AG08395 (cell line): ENCODE measurements around the gene MAGEB16.

Source experiments
- DNase-seq: peaks from one replicate; pipeline ENCODE4 v3.0.0; 2012; ENCODE audit warnings: mixed read lengths, low spot score

Gene MAGEB16

DNA sequence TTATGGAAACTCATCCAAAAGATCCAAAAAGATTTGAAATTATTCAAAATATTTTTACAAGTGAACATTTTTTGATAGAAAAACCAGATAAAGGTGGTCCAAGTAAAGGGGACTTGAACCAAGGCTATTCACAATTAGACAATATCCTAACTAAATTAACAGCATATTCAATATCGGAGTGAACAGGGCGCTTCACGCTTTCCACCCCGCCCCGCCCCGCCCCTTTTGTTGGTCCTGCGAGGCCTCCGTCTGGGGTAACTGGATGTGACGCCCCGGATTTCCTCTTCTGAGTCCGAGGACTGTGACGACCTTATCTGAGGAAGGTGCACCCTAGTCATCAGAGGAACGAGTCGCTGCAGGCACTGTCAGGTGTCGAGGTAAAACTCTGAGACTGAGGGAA, at the start of gene MAGEB16:
MAGEB16 (plus strand) TSS at position 301 of the 400 bp plus-strand sequence. CDS start 3,855 bp downstream, outside the sequence.
- no peak for DNase-seq

DNA sequence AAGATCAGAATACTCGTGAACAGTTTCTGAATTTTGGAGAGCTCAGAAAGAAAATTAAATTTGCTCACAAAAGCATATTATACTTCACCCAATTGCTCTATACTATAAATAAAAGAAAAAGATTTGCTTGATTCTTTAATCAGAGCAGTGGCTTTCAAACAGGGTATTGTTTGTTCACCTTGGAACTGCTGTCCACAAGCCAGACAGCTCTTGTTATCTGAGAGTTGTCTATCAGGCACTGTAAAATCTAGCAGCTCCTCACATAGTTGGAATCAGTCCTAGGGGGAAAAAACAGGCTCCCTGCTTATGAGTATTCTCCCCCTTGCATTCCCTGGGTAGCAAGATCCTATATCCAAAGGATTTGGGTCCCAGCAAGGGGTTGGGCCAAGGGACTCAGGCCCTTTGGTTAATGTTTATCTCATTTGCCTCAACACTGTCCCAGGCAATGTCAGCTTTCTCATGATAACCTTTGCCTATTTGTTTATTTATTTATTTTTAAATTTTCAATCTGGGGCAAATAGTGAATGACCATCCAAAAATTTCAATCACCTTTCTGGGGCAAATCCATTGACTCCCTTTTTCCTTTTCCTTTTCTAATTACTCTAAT, 24.1 kb upstream of the MAGEB16 start:
- DNase-seq: no peak

DNA sequence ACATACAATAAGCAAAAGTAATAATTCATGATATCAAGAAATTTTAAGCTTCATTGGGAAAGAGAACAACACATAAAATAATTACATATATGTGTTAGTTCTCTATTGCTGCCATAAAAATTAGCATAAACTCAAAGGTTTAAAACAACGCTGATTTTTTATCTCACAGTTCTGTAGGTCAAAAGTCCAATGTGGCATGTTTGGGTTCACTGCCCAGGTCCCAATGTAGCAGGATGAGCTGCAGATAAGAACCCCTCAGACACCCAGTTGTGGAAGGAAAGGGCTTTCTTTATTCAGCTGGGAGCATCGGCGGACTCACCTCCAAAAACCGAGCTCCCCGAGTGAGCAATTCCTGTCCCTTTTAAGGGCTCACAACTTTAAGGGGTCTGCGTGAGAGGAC, 13.1 kb upstream of the MAGEB16 start:
- DNase-seq: no peak

GRCh38 chrX:35786271-35786670, 11.9 kb upstream of the MAGEB16 start:
- no peak for DNase-seq

- DNase-seq: no peak
Measured at GRCh38 chrX:35787867-35788266, 10.3 kb upstream of the MAGEB16 start.

- no peak for DNase-seq
Measured at GRCh38 chrX:35800474-35800873, 2.3 kb downstream of the MAGEB16 start.

DNA sequence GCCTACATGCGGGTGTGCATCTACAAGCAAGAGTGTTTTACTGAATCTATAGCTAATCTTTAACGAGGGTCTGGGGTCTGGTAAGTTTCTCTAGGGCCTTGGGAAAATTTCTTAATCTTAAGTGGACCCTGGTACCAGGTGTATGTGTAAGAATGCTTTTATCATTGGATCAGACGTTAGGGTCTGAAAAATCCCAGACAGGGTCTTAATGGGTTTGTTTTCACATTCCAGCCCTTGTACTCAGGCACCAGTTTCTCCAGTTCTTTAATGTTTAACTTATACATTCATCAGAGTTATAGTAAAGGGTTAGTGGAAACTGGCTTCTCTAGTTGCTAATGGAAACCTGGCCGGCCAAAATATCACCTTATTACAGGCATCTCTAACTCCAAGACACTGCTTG, 11.6 kb downstream of the MAGEB16 start:
- DNase-seq: no peak

GRCh38 chrX:35819241-35819640, 21.1 kb downstream of the MAGEB16 start:
- DNase-seq: no peak

DNA sequence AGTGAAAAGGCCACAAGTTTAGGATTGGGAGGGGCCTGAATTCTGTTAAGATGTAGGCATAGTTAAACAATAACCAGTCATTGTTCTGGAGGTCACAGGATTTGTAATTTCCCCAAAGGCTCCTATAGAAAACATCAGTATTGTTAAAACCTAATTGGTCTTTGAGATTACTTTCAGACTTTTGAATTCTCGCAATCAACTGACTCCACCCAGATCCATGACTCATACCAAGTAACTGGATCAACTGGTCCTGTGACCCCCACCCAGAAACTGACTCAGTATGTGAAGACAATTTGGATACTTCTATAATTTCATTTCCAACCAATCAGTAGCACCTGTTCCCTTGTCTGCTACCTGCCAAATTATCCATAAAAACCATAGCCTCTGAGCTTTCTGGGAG, 28.4 kb downstream of the MAGEB16 start:
- no peak for DNase-seq

GRCh38 chrX:35829501-35829900, 31.4 kb downstream of the MAGEB16 start:
- DNase-seq: no peak

DNA sequence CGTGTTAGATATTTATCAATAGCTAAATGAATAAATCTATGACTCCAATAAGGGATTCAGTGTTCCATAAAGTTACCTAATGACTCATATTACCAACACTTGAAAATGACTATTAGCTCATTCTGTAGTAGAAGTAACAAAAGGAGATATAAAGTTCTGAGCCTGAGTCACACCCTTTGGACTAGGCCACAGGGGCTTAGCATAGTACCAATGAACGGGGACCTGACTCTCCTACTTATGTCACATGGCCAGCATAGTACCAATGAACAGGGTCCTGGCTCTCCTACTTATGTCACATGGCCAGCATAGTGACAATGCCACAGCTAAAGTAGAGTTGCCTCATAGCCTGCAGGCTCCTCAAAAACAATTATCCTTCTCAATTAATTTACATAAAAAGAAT, 43.7 kb downstream of the MAGEB16 start:
- DNase-seq: no peak

- DNase-seq: no peak
Measured at GRCh38 chrX:35842674-35843073, 44.5 kb downstream of the MAGEB16 start.

- no peak for DNase-seq
Measured at GRCh38 chrX:35847736-35848135, 49.6 kb downstream of the MAGEB16 start.
